Activated CD8-positive, alpha-beta memory T cell treated with anti-CD3 and anti-CD28 coated beads for 4 hours (primary cell): Measurements from ENCODE around the gene SYPL1.

Source experiments
- DNase-seq, 2 donors: peaks; one replicate each; pipeline ENCODE4 v3.0.0-alpha.2; 2020; ENCODE audit warnings: low read depth in 2 of 2

Gene SYPL1

GRCh38 chr7:106094780-106095179, 17.3 kb downstream of the SYPL1 start:
- DNase-seq, result no peak

- DNase-seq, result no peak
Observed at GRCh38 chr7:106092204-106092603, 19.9 kb downstream of the SYPL1 start.

GRCh38 chr7:106089647-106090046, 22.5 kb downstream of the SYPL1 start:
- no peak for DNase-seq

- DNase-seq, result no peak
Observed at GRCh38 chr7:106088014-106088413, 24.1 kb downstream of the SYPL1 start.

GRCh38 chr7:106086062-106086461, 26.1 kb downstream of the SYPL1 start:
- DNase-seq, result no peak

- DNase-seq, result no peak
Observed at GRCh38 chr7:106085015-106085414, 27.1 kb downstream of the SYPL1 start.

- no peak for DNase-seq
Observed at GRCh38 chr7:106083717-106084116, 28.4 kb downstream of the SYPL1 start.

GRCh38 chr7:106082087-106082854, 29.8 kb downstream of the SYPL1 start:
- no peak for DNase-seq

GRCh38 chr7:106080300-106080987, 31.7 kb downstream of the SYPL1 start:
- no peak for DNase-seq

- DNase-seq, result no peak
Observed at GRCh38 chr7:106076537-106076936, 35.6 kb downstream of the SYPL1 start.

GRCh38 chr7:106075937-106076336, 36.2 kb downstream of the SYPL1 start:
- no peak for DNase-seq

GRCh38 chr7:106074257-106074656, 37.9 kb downstream of the SYPL1 start:
- DNase-seq, result no peak

GRCh38 chr7:106073701-106074100, 38.4 kb downstream of the SYPL1 start:
- no peak for DNase-seq

GRCh38 chr7:106072715-106073091, 39.4 kb downstream of the SYPL1 start:
- no peak for DNase-seq

GRCh38 chr7:106071999-106072714, 40.0 kb downstream of the SYPL1 start:
- no peak for DNase-seq

- DNase-seq, result no peak
Observed at GRCh38 chr7:106071356-106071998, 40.6 kb downstream of the SYPL1 start.

GRCh38 chr7:106070567-106071254, 41.4 kb downstream of the SYPL1 start:
- DNase-seq, result no peak

- no peak for DNase-seq
Observed at GRCh38 chr7:106070201-106070551, 41.9 kb downstream of the SYPL1 start.

- DNase-seq, result no peak
Observed at GRCh38 chr7:106069471-106070200, 42.5 kb downstream of the SYPL1 start.

- no peak for DNase-seq
Observed at GRCh38 chr7:106068986-106069385, 43.1 kb downstream of the SYPL1 start.

- no peak for DNase-seq
Observed at GRCh38 chr7:106068538-106068961, 43.6 kb downstream of the SYPL1 start.
